Panc1 (cell line): ENCODE measurements around the gene PINLYP. TPM values are rescaled to one million over a fixed set of nuclear protein-coding genes. Genes with fewer than 3 reads are reported as not detected.

Experiments
- ATAC-seq: fragments of 200-7000 bp; cut with Tn5 transposase; 2 replicates; pipeline ENCODE4 v1.9.1; 2020; ENCODE audit warnings: mild to moderate bottlenecking, moderate library complexity
- BruUV-seq: library from RNA; stranded (reverse); fragments of 400-500 nt; replicated peaks from 2 replicates; lab custom pipeline; 2021; lab: Mats Ljungman, UMichigan
- CTCF ChIA-PET: fragments of 300-600 bp; sonication (Branson Sonifier 250); formaldehyde crosslinking; loops from one replicate; lab custom pipeline; 2022; ENCODE audit warnings: antibody characterized with exemption; lab: Charles Lee
- POLR2A ChIA-PET: fragments of 300-600 bp; sonication (Branson Sonifier 250); formaldehyde crosslinking; loops from one replicate; lab custom pipeline; 2022; ENCODE audit warnings: antibody characterized with exemption; lab: Charles Lee
- DNase-seq: peaks from one replicate; pipeline ENCODE4 v3.0.0-alpha.2; 2010; ENCODE audit warnings: low read depth, low spot score
- H3K27ac ChIP-seq: 2 replicates; pipeline ENCODE4 v1.5.1; 2011; ENCODE audit warnings: mild to moderate bottlenecking, low read length, inconsistent platforms
- H3K27me3 ChIP-seq: fragments of 200-500 bp; sonication (Bioruptor generic); 2 replicates; pipeline ENCODE4 v1.6.0; 2014; ENCODE audit warnings: low read length, inconsistent platforms; ENCODE audit not compliant: control insufficient read depth, insufficient read depth
- H3K36me3 ChIP-seq: fragments of 200-500 bp; sonication (Bioruptor generic); 2 replicates; pipeline ENCODE4 v1.5.1; 2014; ENCODE audit warnings: inconsistent platforms, mild to moderate bottlenecking, low read length, moderate library complexity; ENCODE audit not compliant: control insufficient read depth, insufficient read depth
- H3K4me1 ChIP-seq: 2 replicates; pipeline ENCODE4 v1.5.1; 2011; ENCODE audit warnings: inconsistent platforms, mild to moderate bottlenecking, low read length, moderate library complexity; ENCODE audit not compliant: control insufficient read depth, insufficient read depth
- H3K4me3 ChIP-seq, 2 experiments: 2 replicates each; pipeline ENCODE4 v1.5.1; 2011 to 2012; ENCODE audit warnings: low read depth in 2 of 2, low read length in 2 of 2, mild to moderate bottlenecking in 2 of 2, inconsistent platforms in 1 of 2, moderate library complexity in 1 of 2
- H3K9me3 ChIP-seq: fragments of 200-500 bp; sonication (Bioruptor generic); 2 replicates; pipeline ENCODE4 v1.5.1; 2014; ENCODE audit warnings: low read depth, mild to moderate bottlenecking, inconsistent platforms, low read length, moderate library complexity; ENCODE audit not compliant: control insufficient read depth, insufficient read depth
- POLR2AphosphoS5 ChIP-seq: IDR thresholded peaks from 2 replicates; pipeline ENCODE4 v1.6.1; 2012; ENCODE audit warnings: mild to moderate bottlenecking, low read depth, low read length, moderate library complexity
- REST ChIP-seq, 2 experiments: IDR thresholded peaks; 2 replicates each; pipeline ENCODE4 v1.6.1; 2011 to 2012; ENCODE audit warnings: low read depth in 2 of 2, control low read depth in 1 of 2, low read length in 1 of 2, mild to moderate bottlenecking in 1 of 2, moderate library complexity in 1 of 2; ENCODE audit not compliant: insufficient read depth in 1 of 2
- SIN3A ChIP-seq: IDR thresholded peaks from 2 replicates; pipeline ENCODE4 v1.6.1; 2012; ENCODE audit warnings: low read depth, mild to moderate bottlenecking, low read length, moderate library complexity, borderline replicate concordance; ENCODE audit not compliant: insufficient read depth
- TCF7L2 ChIP-seq: IDR thresholded peaks from 2 replicates; pipeline ENCODE4 v1.6.1; 2011; ENCODE audit warnings: mild to moderate bottlenecking, low read depth, low read length, inconsistent platforms
- in situ Hi-C: cut with HindIII; loops from 2 replicates; pipeline ENCODE4 v1.10.0; 2016; ENCODE audit warnings: low sequenced_read_pairs, low pct_unique_long_range_greater_than_20kb
- intact Hi-C: fragments of 100-400 bp; cut with micrococcal nuclease; formaldehyde crosslinking; loops from one replicate; pipeline ENCODE4 v1.10.0; 2022; ENCODE audit not compliant: unreplicated experiment
- total RNA-seq: library from RNA; stranded (reverse); gene quantifications from one replicate; pipeline ENCODE4 v1.2.1, GENCODE V29; 2021; ENCODE audit not compliant: unreplicated experiment
- TF ChIP-seq, protein P1 (sequence below): fragments of 450-650 bp; IDR thresholded peaks from 2 replicates; pipeline ENCODE4 v1.5.1; 2017; ENCODE audit warnings: mild to moderate bottlenecking

PINLYP gene
- total RNA-seq, 1 experiment from 2014 or later, result 0.21 TPM

DNA sequence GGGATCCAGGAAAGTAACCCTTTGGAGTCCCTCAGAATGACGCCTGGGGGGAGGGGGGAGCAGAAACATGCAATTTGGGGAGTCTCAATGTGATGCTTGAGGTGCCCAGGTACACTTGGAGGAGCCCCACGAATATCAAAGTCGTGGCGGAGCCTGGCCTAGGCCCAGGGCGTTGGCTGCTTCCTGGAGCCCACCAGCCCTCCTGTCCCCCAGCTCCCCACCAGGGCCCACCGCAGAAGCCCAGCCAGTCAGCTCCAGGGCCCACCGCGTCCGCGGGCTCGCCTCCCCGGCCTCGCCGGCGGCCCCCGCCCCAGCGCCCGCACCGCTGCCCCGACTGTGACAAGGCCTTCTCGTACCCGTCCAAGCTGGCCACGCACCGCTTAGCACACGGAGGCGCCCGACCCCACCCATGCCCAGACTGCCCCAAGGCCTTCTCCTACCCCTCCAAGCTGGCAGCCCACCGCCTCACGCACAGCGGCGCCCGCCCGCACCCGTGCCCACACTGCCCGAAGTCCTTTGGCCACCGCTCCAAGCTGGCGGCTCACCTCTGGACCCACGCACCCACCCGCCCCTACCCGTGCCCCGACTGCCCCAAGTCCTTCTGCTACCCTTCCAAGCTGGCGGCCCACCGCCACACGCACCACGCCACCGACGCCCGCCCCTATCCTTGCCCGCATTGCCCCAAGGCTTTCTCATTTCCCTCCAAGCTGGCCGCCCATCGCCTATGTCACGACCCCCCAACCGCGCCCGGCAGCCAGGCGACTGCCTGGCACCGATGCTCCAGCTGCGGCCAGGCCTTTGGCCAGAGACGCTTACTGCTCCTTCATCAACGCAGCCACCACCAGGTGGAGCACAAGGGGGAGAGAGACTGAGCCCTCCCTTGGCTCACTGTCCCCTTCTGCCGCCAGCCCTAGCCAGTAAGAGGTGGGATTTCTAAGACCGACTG, 40.5 kb upstream of the PINLYP start:
- in situ Hi-C loops (no loop called here), intact Hi-C loops (no loop called here)
- no peaks in the 10 kb centered on the region for H3K27me3 ChIP-seq
- BruUV-seq, result no TSS peak
- H3K9me3 ChIP-seq, result no peaks in the 10 kb centered on the region
- ATAC-seq (no peak), DNase-seq (no peak)
- POLR2A ChIA-PET, result no interaction called here
- no peaks in the 10 kb centered on the region for H3K36me3 ChIP-seq
- TF ChIP-seq REST (IDR thresholded peaks at IDR 0.05; ENCODE audit: insufficient read depth in 1 of 2, low read depth in 2 of 2, low read length in 1 of 2), result no peak
- TF ChIP-seq TCF7L2, result no peak
- TF ChIP-seq, protein P1, sequence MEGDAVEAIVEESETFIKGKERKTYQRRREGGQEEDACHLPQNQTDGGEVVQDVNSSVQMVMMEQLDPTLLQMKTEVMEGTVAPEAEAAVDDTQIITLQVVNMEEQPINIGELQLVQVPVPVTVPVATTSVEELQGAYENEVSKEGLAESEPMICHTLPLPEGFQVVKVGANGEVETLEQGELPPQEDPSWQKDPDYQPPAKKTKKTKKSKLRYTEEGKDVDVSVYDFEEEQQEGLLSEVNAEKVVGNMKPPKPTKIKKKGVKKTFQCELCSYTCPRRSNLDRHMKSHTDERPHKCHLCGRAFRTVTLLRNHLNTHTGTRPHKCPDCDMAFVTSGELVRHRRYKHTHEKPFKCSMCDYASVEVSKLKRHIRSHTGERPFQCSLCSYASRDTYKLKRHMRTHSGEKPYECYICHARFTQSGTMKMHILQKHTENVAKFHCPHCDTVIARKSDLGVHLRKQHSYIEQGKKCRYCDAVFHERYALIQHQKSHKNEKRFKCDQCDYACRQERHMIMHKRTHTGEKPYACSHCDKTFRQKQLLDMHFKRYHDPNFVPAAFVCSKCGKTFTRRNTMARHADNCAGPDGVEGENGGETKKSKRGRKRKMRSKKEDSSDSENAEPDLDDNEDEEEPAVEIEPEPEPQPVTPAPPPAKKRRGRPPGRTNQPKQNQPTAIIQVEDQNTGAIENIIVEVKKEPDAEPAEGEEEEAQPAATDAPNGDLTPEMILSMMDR, result peak; percentile 73
- TF ChIP-seq POLR2AphosphoS5, result no peak
- TF ChIP-seq SIN3A, result no peak
- H3K4me3 ChIP-seq, result peak overlapping the region in 1 of 2 experiments; percentile 89; a peak in 2 of 4 replicates
- H3K27ac ChIP-seq, result no peak overlapping the region; the same call in 1 of the 2 replicates
- H3K4me1 ChIP-seq, result no peaks in the 10 kb centered on the region
- CTCF ChIA-PET, result interaction anchor here (0.6 to 1.1 kb wide), 4 partner anchors 20 to 127 kb away, joined by 3 to 5 read pairs (median 3); no protein-coding TSS in a partner anchor

GRCh38 chr19:43538922-43539321, 36.7 kb upstream of the PINLYP start:
- no peaks in the 10 kb centered on the region for H3K4me1 ChIP-seq
- POLR2A ChIA-PET, result no interaction called here
- H3K27me3 ChIP-seq, result no peaks in the 10 kb centered on the region
- H3K4me3 ChIP-seq, result no peak overlapping the region
- in situ Hi-C loops, result no loop called here
- TF ChIP-seq SIN3A, result no peak
- no peak for TF ChIP-seq REST (IDR thresholded peaks at IDR 0.05; ENCODE audit: insufficient read depth in 1 of 2, low read depth in 2 of 2, low read length in 1 of 2)
- no peak for TF ChIP-seq TCF7L2
- TF ChIP-seq, protein P1, result no peak
- no peak for TF ChIP-seq POLR2AphosphoS5
- H3K27ac ChIP-seq, result no peak overlapping the region
- H3K9me3 ChIP-seq, result no peaks in the 10 kb centered on the region
- no TSS peak for BruUV-seq
- ATAC-seq, result no peak
- no peaks in the 10 kb centered on the region for H3K36me3 ChIP-seq
- intact Hi-C loops, result no loop called here
- CTCF ChIA-PET, result no interaction called here
- DNase-seq, result no peak
